Measurements from ENCODE around the gene IKZF3.

Gene IKZF3

GRCh38 chr17:39793301-39793872 is 70.7 kb downstream of the IKZF3 start:
- H3K4me3 ChIP-seq (ENCODE audit: low read depth, low read length) = no peak overlapping the region
- no peak for TF ChIP-seq CTCF (IDR thresholded peaks at IDR 0.05; ENCODE audit: control insufficient read depth, extremely low read depth, insufficient read depth)
- DNase-seq (ENCODE audit: low read depth) = no peak

- DNase-seq (ENCODE audit: low read depth) = no peak
- H3K4me3 ChIP-seq (ENCODE audit: low read depth, low read length) = no peak overlapping the region
- TF ChIP-seq CTCF (IDR thresholded peaks at IDR 0.05; ENCODE audit: control insufficient read depth, extremely low read depth, insufficient read depth) = no peak
Observed at GRCh38 chr17:39792526-39793221, 71.4 kb downstream of the IKZF3 start.

GRCh38 chr17:39791111-39791992 is 72.8 kb downstream of the IKZF3 start:
- no peak overlapping the region for H3K4me3 ChIP-seq (ENCODE audit: low read depth, low read length)
- no peak for TF ChIP-seq CTCF (IDR thresholded peaks at IDR 0.05; ENCODE audit: control insufficient read depth, extremely low read depth, insufficient read depth)
- no peak for DNase-seq (ENCODE audit: low read depth)

GRCh38 chr17:39787743-39788484 is 76.2 kb downstream of the IKZF3 start:
- TF ChIP-seq CTCF (IDR thresholded peaks at IDR 0.05; ENCODE audit: control insufficient read depth, extremely low read depth, insufficient read depth) = no peak
- no peak for DNase-seq (ENCODE audit: low read depth)
- no peak overlapping the region for H3K4me3 ChIP-seq (ENCODE audit: low read depth, low read length)

- H3K4me3 ChIP-seq (ENCODE audit: low read depth, low read length) = no peak overlapping the region
- no peak for TF ChIP-seq CTCF (IDR thresholded peaks at IDR 0.05; ENCODE audit: control insufficient read depth, extremely low read depth, insufficient read depth)
- no peak for DNase-seq (ENCODE audit: low read depth)
Observed at GRCh38 chr17:39787041-39787440, 77.1 kb downstream of the IKZF3 start.

GRCh38 chr17:39782980-39783379 is 81.1 kb downstream of the IKZF3 start:
- no peak for TF ChIP-seq CTCF (IDR thresholded peaks at IDR 0.05; ENCODE audit: control insufficient read depth, extremely low read depth, insufficient read depth)

More at GRCh38 chr17:39782980-39783379, 81.1 kb downstream of the IKZF3 start:
- no peak for DNase-seq (ENCODE audit: low read depth)
- H3K4me3 ChIP-seq (ENCODE audit: low read depth, low read length) = no peak overlapping the region

All from LNCaP clone FGC (cell line).